HepG2 (cell line): ENCODE data around the gene SOAT1. TPM values are rescaled to one million over a fixed set of nuclear protein-coding genes. Genes with fewer than 3 reads are reported as not detected.

Source experiments
- ARID4A ChIP-seq: sonication (generic); formaldehyde crosslinking; IDR thresholded peaks from 2 replicates; pipeline ENCODE4 v1.5.0; 2020; ENCODE audit warnings: mild to moderate bottlenecking, missing genetic modification reagents, borderline replicate concordance
- FOXM1 ChIP-seq: sonication (generic); formaldehyde crosslinking; IDR thresholded peaks from 2 replicates; pipeline ENCODE4 v1.5.0; 2020; ENCODE audit warnings: missing genetic modification reagents
- HCFC1 ChIP-seq: fragments of 150-350 bp; IDR thresholded peaks from 2 replicates; pipeline ENCODE4 v1.6.1; 2014; ENCODE audit warnings: low read depth, low read length
- HDAC6 ChIP-seq: fragments of 200-600 bp; sonication (generic); IDR thresholded peaks from 2 replicates; pipeline ENCODE4 v1.7.0; 2017; ENCODE audit warnings: mild to moderate bottlenecking, antibody characterized with exemption, low read length, low read depth
- HOXA3 ChIP-seq: sonication (generic); formaldehyde crosslinking; IDR thresholded peaks from 2 replicates; pipeline ENCODE4 v1.5.0; 2020; ENCODE audit warnings: missing genetic modification reagents
- MIXL1 ChIP-seq: IDR thresholded peaks from 2 replicates; pipeline ENCODE4 v1.6.1; 2016
- MTF2 ChIP-seq: sonication (generic); formaldehyde crosslinking; IDR thresholded peaks from 2 replicates; pipeline ENCODE4 v1.5.0; 2020; ENCODE audit warnings: missing genetic modification reagents, borderline replicate concordance
- MXD3 ChIP-seq: IDR thresholded peaks from 2 replicates; pipeline ENCODE4 v1.6.1; 2016; ENCODE audit warnings: mild to moderate bottlenecking, missing biosample characterization, missing genetic modification reagents
- NFIB ChIP-seq: sonication (generic); formaldehyde crosslinking; IDR thresholded peaks from 2 replicates; pipeline ENCODE4 v1.9.0; 2021; ENCODE audit warnings: missing genetic modification reagents, mild to moderate bottlenecking, borderline replicate concordance
- NR2F6 ChIP-seq, 2 experiments: IDR thresholded peaks; 2 replicates each; pipeline ENCODE4 v1.6.1; 2016; ENCODE audit warnings: antibody characterized with exemption in 1 of 2, mild to moderate bottlenecking in 1 of 2
- PAWR ChIP-seq: sonication (generic); formaldehyde crosslinking; IDR thresholded peaks from 2 replicates; pipeline ENCODE4 v1.4.0; 2020; ENCODE audit warnings: missing genetic modification reagents, mild to moderate bottlenecking, borderline replicate concordance
- POLR2A ChIP-seq, 2 experiments: IDR thresholded peaks; 2 replicates each; pipeline ENCODE4 v1.6.1; 2011; ENCODE audit warnings: low read depth in 2 of 2, low read length in 2 of 2, mild to moderate bottlenecking in 1 of 2, moderate library complexity in 1 of 2; ENCODE audit not compliant: insufficient read depth in 1 of 2
- RFXANK ChIP-seq: IDR thresholded peaks from 2 replicates; pipeline ENCODE4 v1.6.1; 2016
- SIN3A ChIP-seq: IDR thresholded peaks from 2 replicates; pipeline ENCODE4 v1.6.1; 2011; ENCODE audit warnings: low read depth, mild to moderate bottlenecking, control low read depth, low read length, borderline replicate concordance
- SP4 ChIP-seq: sonication (generic); formaldehyde crosslinking; IDR thresholded peaks from 2 replicates; pipeline ENCODE4 v1.8.1; 2023; ENCODE audit warnings: mild to moderate bottlenecking, missing genetic modification reagents
- ZBTB44 ChIP-seq: sonication (generic); formaldehyde crosslinking; IDR thresholded peaks from 2 replicates; pipeline ENCODE4 v1.4.0; 2020; ENCODE audit warnings: missing genetic modification reagents
- ZFP1 ChIP-seq: IDR thresholded peaks from 2 replicates; pipeline ENCODE4 v1.6.1; 2016
- ZFP90 ChIP-seq: sonication (generic); formaldehyde crosslinking; IDR thresholded peaks from 2 replicates; pipeline ENCODE4 v1.8.0; 2022; ENCODE audit warnings: missing genetic modification reagents, mild to moderate bottlenecking, inconsistent platforms, borderline replicate concordance
- ZNF136 ChIP-seq: sonication (generic); formaldehyde crosslinking; IDR thresholded peaks from 2 replicates; pipeline ENCODE4 v1.8.1; 2022; ENCODE audit warnings: low read depth, mild to moderate bottlenecking, moderate library complexity, missing genetic modification reagents
- ZNF256 ChIP-seq: sonication (generic); formaldehyde crosslinking; conservative IDR thresholded peaks from 2 replicates; pipeline ENCODE4 v1.4.0; 2020; ENCODE audit warnings: missing genetic modification reagents
- ZNF34 ChIP-seq: sonication (generic); formaldehyde crosslinking; IDR thresholded peaks from 2 replicates; pipeline ENCODE4 v1.4.0; 2020; ENCODE audit warnings: mild to moderate bottlenecking, missing genetic modification reagents, borderline replicate concordance
- ZNF672 ChIP-seq: sonication (generic); formaldehyde crosslinking; IDR thresholded peaks from 2 replicates; pipeline ENCODE4 v1.8.1; 2022; ENCODE audit warnings: missing genetic modification reagents
- ZNF766 ChIP-seq: sonication (generic); formaldehyde crosslinking; IDR thresholded peaks from 2 replicates; pipeline ENCODE4 v1.5.0; 2020; ENCODE audit warnings: missing genetic modification reagents, borderline replicate concordance
- polyA plus RNA-seq, 8 experiments: library from polyadenylated mRNA; depleted of rRNA in 3 of 8; stranded (reverse) in 7 of 8; unstranded in 1 of 8; fragments of >200 nt; fragmentation: Illumina TruSeq in 4 of 8; extraction: Trizol in 4 of 8; gene quantifications; 2 replicates each; pipeline versions ENCODE4 v1.2.1 to v1.2.3, GENCODE V29; 2011 to 2016; ENCODE audit warnings: low read depth in 4 of 8, missing spikeins in 1 of 8, mixed read lengths in 1 of 8; ENCODE audit not compliant: insufficient read depth in 1 of 8
- total RNA-seq, 5 experiments: library from RNA; depleted of rRNA; stranded (reverse); fragments of >200 nt; fragmentation: Illumina TruSeq; extraction: Trizol; gene quantifications; 2 replicates each; pipeline ENCODE4 v1.2.3, GENCODE V29; 2016; ENCODE audit warnings: low read depth in 1 of 5
- TF ChIP-seq, protein P1 (sequence below): sonication (generic); formaldehyde crosslinking; IDR thresholded peaks from 2 replicates; pipeline ENCODE4 v1.4.0; 2020; ENCODE audit warnings: missing genetic modification reagents

SOAT1 gene
- total and polyA plus RNA-seq, 2 of the 13 experiments (the other 11 are each of a cell fraction or from before 2014, with no cell fraction given) = 22.3 to 52.0 TPM

- TF ChIP-seq ARID4A (CRISPR knock-in tag) (peak; percentile 97), HCFC1 (no peak; the same call in 1 of the 2 replicates), ZNF766 (CRISPR knock-in tag) (no peak), ZFP90 (no peak), MIXL1 (CRISPR knock-in tag) (0 out of 2 replicates have a peak, but pooled peaks have one; percentile 16), ZNF672 (CRISPR knock-in tag) (no peak), ZNF136 (CRISPR knock-in tag) (no peak), ZBTB44 (CRISPR knock-in tag) (no peak), NR2F6 (IDR thresholded peaks at IDR 0.05) (no peak), NR2F6 (CRISPR knock-in tag; IDR thresholded peaks at IDR 0.05) (no peak; the same call in 1 of the 2 replicates), MTF2 (CRISPR knock-in tag) (peak; percentile 50; the same call in 1 of the 2 replicates), MXD3 (CRISPR knock-in tag) (no peak), ZNF34 (CRISPR knock-in tag) (no peak), ZFP1 (CRISPR knock-in tag) (no peak), HOXA3 (CRISPR knock-in tag) (peak; percentile 87), RFXANK (CRISPR knock-in tag) (no peak), SIN3A (peak; percentile 97), HDAC6 (no peak), PAWR (CRISPR knock-in tag) (no peak), SP4 (peak; percentile 55; the same call in 1 of the 2 replicates), FOXM1 (CRISPR knock-in tag) (no peak), POLR2A (IDR thresholded peaks at IDR 0.05; ENCODE audit: insufficient read depth in 1 of 2, low read depth in 2 of 2, low read length in 2 of 2) (peak; percentile 30 to 74; a peak in 2 of 4 replicates), ZNF256 (no peak; the same call in 1 of the 2 replicates), NFIB (CRISPR knock-in tag) (no peak)
- TF ChIP-seq, protein P1, sequence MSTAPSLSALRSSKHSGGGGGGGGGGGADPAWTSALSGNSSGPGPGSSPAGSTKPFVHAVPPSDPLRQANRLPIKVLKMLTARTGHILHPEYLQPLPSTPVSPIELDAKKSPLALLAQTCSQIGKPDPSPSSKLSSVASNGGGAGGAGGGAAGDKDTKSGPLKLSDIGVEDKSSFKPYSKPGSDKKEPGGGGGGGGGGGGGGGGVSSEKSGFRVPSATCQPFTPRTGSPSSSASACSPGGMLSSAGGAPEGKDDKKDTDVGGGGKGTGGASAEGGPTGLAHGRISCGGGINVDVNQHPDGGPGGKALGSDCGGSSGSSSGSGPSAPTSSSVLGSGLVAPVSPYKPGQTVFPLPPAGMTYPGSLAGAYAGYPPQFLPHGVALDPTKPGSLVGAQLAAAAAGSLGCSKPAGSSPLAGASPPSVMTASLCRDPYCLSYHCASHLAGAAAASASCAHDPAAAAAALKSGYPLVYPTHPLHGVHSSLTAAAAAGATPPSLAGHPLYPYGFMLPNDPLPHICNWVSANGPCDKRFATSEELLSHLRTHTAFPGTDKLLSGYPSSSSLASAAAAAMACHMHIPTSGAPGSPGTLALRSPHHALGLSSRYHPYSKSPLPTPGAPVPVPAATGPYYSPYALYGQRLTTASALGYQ = 0 out of 2 replicates have a peak, but pooled peaks have one; percentile 10
Observed at GRCh38 chr1:179365342-179366092, 71.9 kb downstream of the SOAT1 start, which contains the start of gene AXDND1 (continued).
